ENCODE measurements around the gene CD320. TPM values are rescaled to one million over a fixed set of nuclear protein-coding genes. Genes with fewer than 3 reads are reported as not detected.

The CD320 gene
- total and polyA plus RNA-seq, 8 donors: 30.4 to 58.3 (median 34.5) TPM

DNA sequence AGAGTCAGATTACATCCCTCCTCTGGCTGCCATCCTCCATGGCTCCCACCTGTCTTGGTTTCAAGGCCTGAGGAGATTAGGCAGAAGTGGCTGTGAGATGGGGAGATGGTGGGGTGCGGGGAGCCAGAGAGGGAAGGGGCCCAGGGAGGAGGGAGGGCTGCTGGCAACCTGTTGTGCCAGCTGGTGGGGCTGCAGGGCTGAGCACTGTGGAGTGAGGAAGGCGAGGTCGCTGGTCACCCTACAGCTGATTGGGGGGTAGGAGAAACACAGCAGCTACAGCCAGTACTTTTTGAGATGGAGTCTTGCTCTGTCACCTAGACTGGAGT, 48.3 kb downstream of the CD320 start:
- ATAC-seq: no peak
- Histone ChIP-seq H3K36me3 (peaks cover 0 to 42% of the 10 kb centered on the region in 2 donors), H3K4me1 (no peaks in the 10 kb centered on the region), H3K4me3 (no peak overlapping the region), H3K9me3 (no peaks in the 10 kb centered on the region), H3K27me3 (no peaks in the 10 kb centered on the region), H3K27ac (no peak overlapping the region)
- DNase-seq: peak in 2 of 4 donors; percentile 25 to 28
- TF ChIP-seq, protein P1, sequence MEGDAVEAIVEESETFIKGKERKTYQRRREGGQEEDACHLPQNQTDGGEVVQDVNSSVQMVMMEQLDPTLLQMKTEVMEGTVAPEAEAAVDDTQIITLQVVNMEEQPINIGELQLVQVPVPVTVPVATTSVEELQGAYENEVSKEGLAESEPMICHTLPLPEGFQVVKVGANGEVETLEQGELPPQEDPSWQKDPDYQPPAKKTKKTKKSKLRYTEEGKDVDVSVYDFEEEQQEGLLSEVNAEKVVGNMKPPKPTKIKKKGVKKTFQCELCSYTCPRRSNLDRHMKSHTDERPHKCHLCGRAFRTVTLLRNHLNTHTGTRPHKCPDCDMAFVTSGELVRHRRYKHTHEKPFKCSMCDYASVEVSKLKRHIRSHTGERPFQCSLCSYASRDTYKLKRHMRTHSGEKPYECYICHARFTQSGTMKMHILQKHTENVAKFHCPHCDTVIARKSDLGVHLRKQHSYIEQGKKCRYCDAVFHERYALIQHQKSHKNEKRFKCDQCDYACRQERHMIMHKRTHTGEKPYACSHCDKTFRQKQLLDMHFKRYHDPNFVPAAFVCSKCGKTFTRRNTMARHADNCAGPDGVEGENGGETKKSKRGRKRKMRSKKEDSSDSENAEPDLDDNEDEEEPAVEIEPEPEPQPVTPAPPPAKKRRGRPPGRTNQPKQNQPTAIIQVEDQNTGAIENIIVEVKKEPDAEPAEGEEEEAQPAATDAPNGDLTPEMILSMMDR (IDR thresholded peaks at IDR 0.05): no peak
- intact Hi-C loops (cut with DNase I): loop anchor here (10.0 kb wide), 4 partner anchors 95 to 315 kb away; partner anchors contain the start of gene TIMM44 (in 1 of the 2)

DNA sequence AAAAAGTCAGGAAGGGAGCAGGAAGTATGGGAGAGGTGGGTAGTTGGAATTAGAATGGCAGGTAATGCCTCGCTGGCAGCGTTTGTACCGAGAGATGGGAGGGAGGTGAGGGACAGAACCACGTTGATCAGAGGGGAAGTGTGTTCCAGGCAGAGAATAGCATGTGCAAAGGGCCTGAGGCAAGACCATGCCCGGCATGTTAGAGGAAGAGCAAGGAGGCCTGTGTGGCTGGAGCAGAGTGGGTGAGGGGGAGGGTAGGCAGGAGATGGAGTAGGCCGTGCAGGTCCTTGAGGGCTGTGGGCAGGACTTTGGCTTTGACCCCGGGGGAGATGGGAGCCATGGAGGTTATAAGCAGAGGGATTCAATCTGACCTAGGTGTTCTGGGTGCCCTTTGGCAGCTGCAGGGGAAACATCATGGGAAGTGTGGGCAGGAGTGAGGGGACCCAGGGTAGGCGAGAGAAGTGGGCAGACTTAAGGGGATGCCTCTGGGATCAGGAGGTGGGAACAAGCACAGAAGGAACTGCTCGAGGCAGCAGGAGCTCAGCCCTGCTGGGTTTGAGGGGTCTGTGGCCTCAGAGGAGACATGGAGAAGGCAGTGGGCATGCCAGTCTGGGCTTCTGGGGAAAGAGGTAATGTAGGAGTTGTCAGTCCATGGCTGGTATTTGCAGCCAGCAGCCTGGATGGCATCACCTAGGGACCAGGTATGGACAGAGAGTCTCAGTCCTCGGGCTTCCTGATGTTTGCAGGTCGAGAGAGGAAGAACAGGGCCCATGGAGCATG, 48.8 kb downstream of the CD320 start:
- Histone ChIP-seq H3K36me3 (peaks cover 0 to 42% of the 10 kb centered on the region in 2 donors), H3K4me3 (no peak overlapping the region), H3K9me3 (no peaks in the 10 kb centered on the region), H3K27me3 (no peaks in the 10 kb centered on the region), H3K27ac (no peak overlapping the region), H3K4me1 (no peaks in the 10 kb centered on the region)
- intact Hi-C loops (cut with DNase I): loop anchor here (10.0 kb wide), 4 partner anchors 95 to 315 kb away; partner anchors contain the start of gene TIMM44 (in 1 of the 2)
- DNase-seq: peak in 2 of 4 donors; percentile 23 to 27
- no peak for ATAC-seq
- TF ChIP-seq, protein P1 (IDR thresholded peaks at IDR 0.05): no peak

DNA sequence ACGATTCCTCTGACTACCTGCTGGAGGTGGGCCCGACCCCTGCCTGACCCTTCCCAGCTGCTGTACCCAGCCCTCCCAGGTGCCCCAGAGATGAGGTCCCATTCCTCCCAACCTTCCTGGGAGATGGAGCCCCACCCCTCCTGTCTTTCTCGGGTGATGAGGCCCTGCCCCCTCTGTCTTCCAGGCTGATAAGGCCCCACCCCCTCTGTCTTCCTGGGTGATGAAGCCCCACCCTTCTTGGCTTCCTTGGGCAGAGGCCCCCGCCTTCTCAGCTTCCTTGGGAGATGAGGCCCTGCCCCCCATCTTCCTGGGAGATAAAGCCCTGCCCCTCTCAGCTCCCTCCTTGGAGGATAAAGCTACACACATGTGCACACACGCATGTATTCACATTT, 51.1 kb downstream of the CD320 start:
- Histone ChIP-seq H3K27me3 (no peaks in the 10 kb centered on the region), H3K9me3 (no peaks in the 10 kb centered on the region), H3K4me1 (no peaks in the 10 kb centered on the region), H3K4me3 (no peak overlapping the region), H3K27ac (no peak overlapping the region), H3K36me3 (peaks cover 0 to 41% of the 10 kb centered on the region in 2 donors)
- intact Hi-C loops (cut with DNase I): loop anchor here (10.0 kb wide), 4 partner anchors 92 to 312 kb away; partner anchors contain the start of gene TIMM44 (in 1 of the 2)
- TF ChIP-seq, protein P1 (IDR thresholded peaks at IDR 0.05): no peak
- DNase-seq (no peak), ATAC-seq (no peak)

DNA sequence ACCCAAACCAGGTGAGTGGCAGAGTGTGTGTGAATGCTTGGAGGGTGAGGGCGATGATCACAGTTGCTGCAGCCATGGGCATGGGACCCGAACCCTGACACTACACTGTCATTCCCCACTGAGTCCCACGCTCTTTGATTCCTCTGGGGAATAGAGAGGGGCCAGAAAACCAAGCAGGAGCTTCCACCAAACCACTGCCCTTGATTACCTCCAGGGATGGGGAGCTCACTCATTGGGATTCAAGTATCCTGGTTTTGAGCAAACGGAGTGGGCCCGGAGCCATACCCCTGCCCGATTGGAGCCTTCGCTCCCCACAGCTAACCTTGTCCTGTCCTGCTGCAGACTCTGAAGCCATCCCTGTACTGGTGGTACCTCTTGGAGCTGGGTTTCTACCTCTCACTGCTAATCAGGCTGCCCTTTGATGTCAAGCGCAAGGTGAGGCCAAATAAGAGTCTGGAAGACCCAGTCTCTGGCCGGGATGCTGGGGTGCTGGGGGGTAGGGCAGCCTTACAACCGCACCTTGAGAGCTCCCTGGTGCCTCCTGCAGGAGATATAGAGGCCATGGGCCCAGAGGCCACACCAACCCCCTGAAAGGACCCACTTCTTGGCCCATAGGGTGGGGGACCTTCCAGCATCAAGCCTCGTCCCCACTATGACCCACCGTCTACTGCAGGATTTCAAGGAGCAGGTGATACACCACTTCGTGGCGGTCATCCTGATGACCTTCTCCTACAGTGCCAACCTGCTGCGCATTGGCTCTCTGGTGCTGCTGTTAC, 51.7 kb downstream of the CD320 start:
- DNase-seq: no peak
- Histone ChIP-seq H3K9me3 (no peaks in the 10 kb centered on the region), H3K4me3 (no peak overlapping the region), H3K4me1 (peaks cover 0 to under 1% of the 10 kb centered on the region in 2 donors), H3K36me3 (peaks cover 0 to 35% of the 10 kb centered on the region in 2 donors), H3K27me3 (no peaks in the 10 kb centered on the region), H3K27ac (no peak overlapping the region)
- TF ChIP-seq, protein P1 (IDR thresholded peaks at IDR 0.05): no peak
- intact Hi-C loops (cut with DNase I): loop anchor here (10.0 kb wide), 4 partner anchors 92 to 312 kb away; partner anchors contain the start of gene TIMM44 (in 1 of the 2)
- ATAC-seq: no peak

Data from left lung (tissue), 10 donors.